ENCODE measurements around the gene ABHD12.

Gene ABHD12

GRCh38 chr20:25380945-25381614 is 9.6 kb downstream of the ABHD12 start:
- no peak for DNase-seq

DNA sequence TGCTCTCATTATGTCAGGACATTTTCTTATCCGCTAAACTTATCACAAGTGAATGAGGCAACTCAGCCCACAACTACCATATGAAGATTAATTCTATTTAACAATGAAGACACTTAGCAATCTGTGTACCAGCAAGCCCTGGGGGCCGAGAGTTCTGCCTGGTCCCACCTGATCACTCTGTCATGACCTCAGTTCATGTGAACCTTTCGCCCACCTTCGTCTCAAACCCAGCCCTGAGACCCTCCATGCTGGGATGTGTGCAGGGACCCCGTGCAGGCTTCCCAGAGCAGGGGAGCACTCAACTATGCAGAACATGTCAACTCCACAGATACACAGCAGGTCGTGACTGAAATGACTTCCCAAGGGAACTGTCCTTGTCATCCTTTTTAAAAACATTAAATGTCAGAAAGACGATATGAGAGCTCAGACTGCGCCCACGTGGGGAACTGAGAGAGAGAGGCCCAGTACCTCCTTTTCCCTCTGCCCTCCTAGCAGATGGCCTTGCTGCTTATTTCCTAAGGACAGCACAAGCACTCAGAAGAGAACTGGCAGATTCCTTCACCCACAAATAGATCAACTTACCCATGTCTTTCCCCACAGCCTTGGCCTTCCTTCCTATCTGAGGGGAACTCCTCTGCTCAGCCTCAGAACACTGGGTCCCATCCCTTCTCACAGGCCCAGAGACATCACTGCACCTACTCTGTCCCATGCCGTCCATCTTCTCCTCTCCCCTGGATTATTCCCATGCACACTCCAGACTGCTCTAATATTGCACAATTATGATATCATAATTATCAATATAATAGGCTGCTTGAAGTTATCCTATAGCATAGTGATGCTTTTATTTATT is 11.5 kb downstream of the ABHD12 start:
- DNase-seq, result no peak

DNA sequence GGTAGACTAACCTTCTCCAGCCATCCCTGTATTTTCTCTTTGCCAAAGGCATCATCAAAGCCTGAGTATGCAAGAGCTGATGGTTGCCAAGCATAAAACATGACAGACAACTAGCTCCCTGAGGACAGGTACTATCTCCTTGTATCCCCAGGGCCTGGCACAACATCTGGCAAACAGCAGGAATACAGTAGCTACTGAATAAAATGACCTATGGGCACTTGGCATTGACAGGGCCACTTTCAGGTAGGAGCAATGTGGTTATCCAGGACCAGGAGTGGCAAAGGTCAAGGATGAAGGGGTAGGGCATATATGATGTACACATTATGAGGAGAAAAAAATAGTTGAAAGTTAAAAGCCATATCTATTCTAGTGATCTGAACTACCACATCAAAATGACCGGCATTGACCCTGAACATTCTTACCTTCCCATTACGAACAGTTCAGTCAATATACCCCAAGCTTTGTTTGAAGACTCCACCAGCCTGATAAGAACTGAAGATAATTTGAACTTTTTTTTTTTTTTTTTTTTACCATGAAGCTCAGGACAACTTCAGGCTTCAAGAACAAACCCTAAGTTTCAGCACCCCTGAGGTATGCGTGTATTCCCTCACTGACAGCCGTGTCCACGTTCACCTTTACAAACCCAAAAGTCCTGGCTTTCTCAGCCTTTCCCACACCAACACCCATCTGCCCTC is 12.3 kb downstream of the ABHD12 start:
- no peak for DNase-seq

- DNase-seq, result no peak
These were observed 13.7 kb downstream of the ABHD12 start for GRCh38 chr20:25376886-25377285.

- DNase-seq, result no peak
These were observed 14.4 kb downstream of the ABHD12 start for GRCh38 chr20:25376236-25376635.

GRCh38 chr20:25374842-25375241 is 15.8 kb downstream of the ABHD12 start:
- DNase-seq, result no peak

DNA sequence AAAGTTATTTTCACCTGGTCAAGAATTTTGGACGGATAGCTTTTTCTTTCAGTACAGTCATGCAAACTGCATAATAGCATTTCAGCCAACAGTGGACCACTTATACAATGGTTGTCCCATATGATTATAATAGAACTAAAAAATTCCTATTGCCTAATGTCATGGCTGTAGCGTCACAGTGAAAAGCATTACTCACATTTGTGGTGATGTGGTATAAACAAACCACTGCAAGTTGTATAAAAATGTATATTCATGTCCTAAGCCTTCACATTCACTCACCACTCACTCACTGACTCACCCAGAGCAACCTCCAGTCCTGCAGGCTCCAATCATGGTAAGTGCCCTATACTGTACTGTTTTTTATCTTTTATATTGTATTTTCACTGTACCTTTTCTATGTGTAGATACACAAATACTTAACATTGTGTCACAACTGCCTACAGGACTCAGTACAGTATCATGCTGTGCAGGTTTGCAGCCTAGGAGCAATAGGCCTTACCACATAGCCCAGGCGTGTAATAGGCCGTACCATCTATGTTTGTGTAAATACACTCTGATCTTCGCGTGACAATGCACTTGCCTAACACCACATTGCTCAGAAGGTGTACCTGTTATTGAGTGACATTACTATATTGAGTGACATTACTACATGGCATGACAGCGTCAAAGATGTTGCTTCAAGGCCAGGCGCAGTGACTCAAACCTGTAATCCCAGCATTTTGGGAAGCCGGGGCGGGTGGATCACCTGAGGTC is 17.9 kb downstream of the ABHD12 start:
- no peak for DNase-seq

DNA sequence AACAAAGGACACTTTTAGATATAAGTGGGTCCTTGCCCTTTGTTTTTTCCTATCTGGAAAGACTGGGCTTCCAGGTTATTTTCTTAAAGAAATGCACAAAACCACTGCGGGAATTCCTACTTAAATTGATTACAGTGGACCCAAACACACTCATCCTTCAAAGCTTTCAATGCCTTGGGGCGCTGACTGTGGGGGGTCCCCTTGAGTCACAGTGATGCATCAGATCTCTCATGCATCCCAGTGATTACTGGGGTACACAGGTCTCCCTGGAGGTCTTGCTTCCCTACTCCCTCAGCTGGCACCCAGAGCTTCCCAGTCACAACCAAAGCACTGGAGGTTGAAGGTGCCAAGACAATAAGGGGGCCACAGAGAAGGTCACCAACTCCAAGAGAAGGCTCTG is 20.7 kb downstream of the ABHD12 start:
- no peak for DNase-seq

DNA sequence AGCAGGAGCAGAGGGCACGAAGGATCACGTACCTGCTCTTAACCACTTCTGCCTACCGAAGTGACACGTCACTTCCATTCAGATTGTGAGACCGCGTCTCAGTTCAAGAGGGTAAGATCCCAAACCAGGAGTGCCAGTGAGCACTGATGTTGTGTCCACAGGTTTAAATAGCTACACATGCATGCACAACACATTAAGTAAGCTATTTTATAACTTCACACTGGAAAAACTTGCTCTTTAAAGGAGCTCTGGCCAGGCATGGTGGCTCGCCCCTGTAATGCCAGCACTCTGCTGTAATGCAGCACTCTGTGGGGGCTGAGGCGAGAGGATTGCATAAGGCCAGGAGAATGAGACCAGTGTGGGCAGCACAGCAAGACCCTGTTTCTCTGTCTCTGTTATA is 21.1 kb downstream of the ABHD12 start:
- DNase-seq, result no peak

GRCh38 chr20:25368976-25369375 is 21.7 kb downstream of the ABHD12 start:
- no peak for DNase-seq

DNA sequence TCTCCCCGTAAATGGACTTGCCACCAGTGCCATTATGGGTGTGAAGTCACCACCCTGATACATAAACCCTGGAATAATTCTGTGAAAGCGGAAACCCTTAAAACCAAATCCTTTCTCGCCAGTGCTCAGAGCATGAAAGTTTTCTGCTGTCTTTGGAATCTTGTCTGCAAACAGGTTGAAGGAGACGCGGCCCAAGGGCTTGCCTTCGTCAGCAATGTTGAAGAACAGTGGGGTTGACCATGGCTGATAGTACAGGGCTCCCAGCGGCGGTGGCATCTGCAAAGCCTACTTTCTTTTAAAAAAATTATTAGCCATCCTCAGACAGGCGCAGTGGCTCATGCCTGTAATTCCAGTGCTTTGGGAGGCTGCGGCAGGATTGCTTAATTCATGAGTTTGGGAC is 22.1 kb downstream of the ABHD12 start:
- DNase-seq, result no peak

DNA sequence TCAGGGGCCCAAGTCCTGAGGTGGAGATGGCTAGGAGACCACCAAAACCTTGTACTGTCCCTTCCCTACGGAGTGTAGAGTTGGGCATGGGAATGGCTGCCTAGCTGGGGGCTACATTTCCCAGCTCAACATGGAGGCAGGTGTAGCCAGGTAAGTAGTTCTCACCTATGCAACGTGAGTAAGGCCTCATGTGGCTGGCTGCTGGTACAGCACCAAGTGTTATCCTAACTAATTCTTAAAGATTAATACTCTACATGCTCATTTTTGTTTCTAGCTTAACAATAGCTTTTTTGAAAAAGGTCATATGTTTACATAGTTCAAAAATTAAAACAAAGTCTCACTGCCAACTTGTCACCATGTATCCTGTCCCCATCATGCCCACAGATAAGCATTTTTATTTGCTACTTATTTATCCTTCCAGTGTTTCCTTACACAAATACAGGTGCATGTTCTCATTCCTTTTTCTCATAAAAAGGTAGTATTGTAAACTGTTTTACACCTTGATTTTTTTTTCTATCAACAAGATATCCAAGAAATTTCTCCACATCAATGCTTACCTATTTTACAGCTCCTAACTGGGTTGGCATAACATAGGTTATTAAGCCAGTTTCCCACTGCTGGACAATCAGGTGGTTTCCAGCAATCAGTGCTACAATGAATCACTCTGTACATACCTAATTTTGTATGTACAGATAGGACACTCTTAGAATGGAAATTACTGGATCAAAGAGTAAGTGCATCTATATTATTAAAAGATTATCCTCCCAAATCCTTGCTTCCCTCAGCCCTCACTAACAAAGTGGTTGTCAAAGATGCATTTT is 25.5 kb downstream of the ABHD12 start:
- no peak for DNase-seq

GRCh38 chr20:25364180-25364788 is 26.4 kb downstream of the ABHD12 start:
- no peak for DNase-seq

- no peak for DNase-seq
These were observed 29.4 kb downstream of the ABHD12 start for GRCh38 chr20:25361287-25361683.

GRCh38 chr20:25360631-25361286 is 29.9 kb downstream of the ABHD12 start:
- DNase-seq, result peak; percentile 31

DNA sequence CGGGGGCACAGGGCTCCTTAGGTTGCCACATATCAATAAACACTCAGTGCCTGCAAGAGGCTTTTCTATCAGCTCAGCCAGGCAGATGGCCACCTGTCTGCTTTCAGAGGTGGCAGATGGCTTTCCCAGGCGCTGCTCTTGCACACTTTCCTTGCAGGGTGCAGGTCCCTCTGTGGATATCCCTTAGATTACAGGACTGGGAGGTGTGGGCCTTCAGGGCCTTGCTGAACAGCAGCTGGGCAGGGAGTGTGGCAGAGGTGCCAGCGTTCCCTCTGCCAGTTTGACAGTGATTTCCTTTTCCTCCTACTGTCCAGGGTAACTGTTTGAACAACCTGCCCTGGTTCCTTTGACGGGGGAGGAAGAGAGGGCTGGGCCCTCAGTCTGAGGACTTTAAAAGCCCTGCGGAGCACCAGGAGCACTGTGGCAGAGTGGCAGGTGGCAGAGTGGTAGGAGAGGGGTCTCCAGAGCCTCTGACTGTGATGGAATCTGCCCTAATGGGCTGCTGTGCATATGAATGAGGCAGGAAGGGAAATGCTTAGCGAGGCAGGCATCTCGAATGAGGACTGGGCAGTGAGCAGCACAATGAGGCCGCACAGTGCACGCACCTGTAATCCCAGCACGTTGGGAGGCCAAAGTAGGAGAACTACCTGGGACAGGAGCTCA is 34.2 kb downstream of the ABHD12 start:
- no peak for DNase-seq

DNA sequence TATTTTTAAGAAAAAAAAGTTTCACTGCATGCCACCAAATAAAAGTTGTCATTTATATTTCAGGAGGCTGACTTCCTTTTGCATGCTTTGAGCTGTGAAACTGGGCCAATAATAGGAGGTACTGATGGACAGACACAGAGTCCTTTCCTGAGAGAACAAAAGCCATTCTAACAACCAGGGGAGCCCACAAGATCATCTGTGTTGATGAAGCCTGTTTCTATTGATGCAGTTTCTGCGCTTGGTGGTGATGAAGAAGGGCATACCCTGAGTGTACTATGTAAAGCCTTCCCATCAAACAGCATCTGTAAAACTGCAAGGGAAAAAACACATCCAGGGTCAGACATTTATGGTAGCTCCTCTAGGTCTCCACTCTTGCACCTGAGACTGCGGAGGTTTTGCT is 34.8 kb downstream of the ABHD12 start:
- DNase-seq, result no peak

- DNase-seq, result no peak
These were observed 35.5 kb downstream of the ABHD12 start for GRCh38 chr20:25355011-25355595.

- DNase-seq, result no peak
These were observed 36.6 kb downstream of the ABHD12 start for GRCh38 chr20:25353747-25354705.

Data from 8988T (cell line).